SU-DHL-6 (cell line): Measurements from ENCODE around the gene RNFT2.

Source experiments
- H2AFZ ChIP-seq: fragments of 200-600 bp; sonication (generic); 2 replicates; pipeline ENCODE4 v1.6.1; 2014; ENCODE audit warnings: low read depth, mild to moderate bottlenecking, moderate library complexity, mixed read lengths, antibody characterized with exemption, low read length; ENCODE audit not compliant: severe bottlenecking
- H3F3A ChIP-seq: fragments of 200-600 bp; shearing (Covaris generic); 2 replicates; pipeline ENCODE4 v1.6.0; 2016; ENCODE audit warnings: antibody characterized with exemption, mild to moderate bottlenecking; ENCODE audit not compliant: insufficient read depth
- H3K27ac ChIP-seq: fragments of 200-600 bp; sonication (generic); 2 replicates; pipeline ENCODE4 v1.5.1; 2016; ENCODE audit warnings: low read depth, mild to moderate bottlenecking, low read length, moderate library complexity, mixed read lengths
- H3K27me3 ChIP-seq: fragments of 200-600 bp; sonication (generic), shearing (Covaris generic); 2 replicates; pipeline ENCODE4 v1.6.0; 2014; ENCODE audit warnings: mild to moderate bottlenecking, low read length
- H3K36me3 ChIP-seq: fragments of 200-600 bp; sonication (generic); 2 replicates; pipeline ENCODE4 v1.6.1; 2014; ENCODE audit warnings: mild to moderate bottlenecking, low read length, mixed read lengths
- H3K4me2 ChIP-seq: fragments of 300-600, 200-600 bp; shearing (Covaris generic), sonication (generic); 2 replicates; pipeline ENCODE4 v1.6.0; 2014; ENCODE audit warnings: low read length, low read depth, mild to moderate bottlenecking; ENCODE audit not compliant: poor library complexity, severe bottlenecking
- H3K4me3 ChIP-seq: fragments of 200-600 bp; sonication (generic); 2 replicates; pipeline ENCODE4 v1.5.1; 2014; ENCODE audit warnings: antibody characterized with exemption, low read length, mild to moderate bottlenecking, mixed read lengths; ENCODE audit not compliant: insufficient read depth, poor library complexity, severe bottlenecking
- H3K79me2 ChIP-seq: fragments of 200-600 bp; sonication (generic); 2 replicates; pipeline ENCODE4 v1.6.1; 2014; ENCODE audit warnings: mild to moderate bottlenecking, low read length, moderate library complexity; ENCODE audit not compliant: insufficient read depth
- H3K9ac ChIP-seq: fragments of 200-600 bp; sonication (generic); 2 replicates; pipeline ENCODE4 v1.7.0; 2014; ENCODE audit warnings: mild to moderate bottlenecking, low read length
- H3K9me2 ChIP-seq: fragments of 200-600 bp; sonication (generic); replicated peaks from 2 replicates; pipeline ENCODE4 v1.6.1; 2014; ENCODE audit warnings: low read length; ENCODE audit not compliant: insufficient read depth
- H3K9me3 ChIP-seq: fragments of 200-600 bp; sonication (generic); 2 replicates; pipeline ENCODE4 v1.6.1; 2014; ENCODE audit warnings: low read length, mixed read lengths; ENCODE audit not compliant: insufficient read depth
- H4K20me1 ChIP-seq: fragments of 200-600 bp; sonication (generic); 2 replicates; pipeline ENCODE4 v1.6.1; 2014; ENCODE audit warnings: low read depth, mild to moderate bottlenecking, antibody characterized with exemption, low read length, moderate library complexity, mixed read lengths
- CTCF ChIP-seq: fragments of 200-600 bp; sonication (generic); IDR thresholded peaks from one replicate; pipeline ENCODE4 v1.5.1; 2017; ENCODE audit warnings: antibody characterized with exemption, mild to moderate bottlenecking, low read length, moderate library complexity; ENCODE audit not compliant: insufficient read depth, poor library complexity, severe bottlenecking
- EZH2phosphoT487 ChIP-seq: fragments of 200-600 bp; sonication (generic), shearing (Covaris generic); conservative IDR thresholded peaks from 2 replicates; pipeline ENCODE4 v1.6.1; 2018; ENCODE audit warnings: mild to moderate bottlenecking, antibody characterized with exemption, low read length, moderate library complexity, mixed read lengths

The RNFT2 gene

GRCh38 chr12:116737774-116738657 is at the start of gene RNFT2, which contains the start of gene SPRING1:
Gene RNFT2, plus strand, starts transcription at chr12:116738315. Its CDS starts 2,183 bp downstream, at chr12:116740498.
Gene SPRING1, minus strand, starts transcription at chr12:116738069. Its CDS starts 169 bp downstream, at chr12:116737900.
- Histone ChIP-seq H3K27me3 (no peaks in the 10 kb centered on the region), H3K9me2 (no peaks in the 10 kb centered on the region), H3F3A (no peaks in the 10 kb centered on the region), H3K4me2 (peak within 1 kb of the TSS; percentile 98), H3K9ac (peak within 1 kb of the TSS; percentile 78), H4K20me1 (no peaks in the 10 kb centered on the region), H3K9me3 (no peaks in the 10 kb centered on the region), H2AFZ (peak within 1 kb of the TSS; percentile 89), H3K4me3 (peak within 1 kb of the TSS; percentile 83), H3K36me3 (peaks cover 7% of the 10 kb centered on the region; the same call in 1 of the 2 replicates), H3K27ac (peak within 1 kb of the TSS; percentile 47), H3K79me2 (peaks cover 53% of the 10 kb centered on the region)
- TF ChIP-seq EZH2phosphoT487 (no peak), CTCF (no peak)

GRCh38 chr12:116689521-116689920 is 48.6 kb upstream of the RNFT2 start:
- Histone ChIP-seq H3K36me3 (no peaks in the 10 kb centered on the region), H3F3A (no peaks in the 10 kb centered on the region), H3K27me3 (no peaks in the 10 kb centered on the region), H3K9me2 (no peaks in the 10 kb centered on the region), H3K79me2 (no peaks in the 10 kb centered on the region), H3K9me3 (no peaks in the 10 kb centered on the region), H3K27ac (no peak overlapping the region), H2AFZ (no peak overlapping the region), H3K9ac (no peak overlapping the region), H4K20me1 (no peaks in the 10 kb centered on the region), H3K4me2 (no peak overlapping the region), H3K4me3 (no peak overlapping the region)
- TF ChIP-seq EZH2phosphoT487 (no peak), CTCF (no peak)

- H3F3A ChIP-seq, result no peaks in the 10 kb centered on the region
- no peak for TF ChIP-seq EZH2phosphoT487
- no peak for TF ChIP-seq CTCF
- H3K4me2 ChIP-seq, result no peak overlapping the region
- no peak overlapping the region for H3K9ac ChIP-seq
- no peak overlapping the region for H3K4me3 ChIP-seq
- H3K36me3 ChIP-seq, result no peaks in the 10 kb centered on the region
- H2AFZ ChIP-seq, result no peak overlapping the region
- H3K79me2 ChIP-seq, result no peaks in the 10 kb centered on the region
- no peaks in the 10 kb centered on the region for H4K20me1 ChIP-seq
- H3K27ac ChIP-seq, result no peak overlapping the region
- H3K9me2 ChIP-seq, result no peaks in the 10 kb centered on the region
- H3K27me3 ChIP-seq, result no peaks in the 10 kb centered on the region
- H3K9me3 ChIP-seq, result no peaks in the 10 kb centered on the region
These were observed 48.0 kb upstream of the RNFT2 start for GRCh38 chr12:116689979-116690744.
